Glomerular endothelial cell (primary cell): ENCODE data around the gene PTPRN2. TPM values are rescaled to one million over a fixed set of nuclear protein-coding genes. Genes with fewer than 3 reads are reported as not detected.

Experiments
- DNase-seq: peaks from one replicate; pipeline ENCODE4 v3.0.0-alpha.2; 2011; ENCODE audit warnings: low read depth, low spot score; ENCODE audit errors: extremely low read depth
- total RNA-seq: library from RNA; depleted of rRNA; stranded (reverse); fragments of >200 nt; gene quantifications from 2 replicates; pipeline ENCODE4 v1.2.3, GENCODE V29; 2015

Gene PTPRN2
- total RNA-seq, 1 donor from 2014 or later = 10.0 TPM

- no peak for DNase-seq
Observed at GRCh38 chr7:158003441-158004122, 584.0 kb downstream of the PTPRN2 start.

GRCh38 chr7:158002486-158003080, 585.0 kb downstream of the PTPRN2 start:
- DNase-seq = no peak

- no peak for DNase-seq
Observed at GRCh38 chr7:158001621-158002320, 585.9 kb downstream of the PTPRN2 start.

GRCh38 chr7:158001003-158001402, 586.6 kb downstream of the PTPRN2 start:
- no peak for DNase-seq

- no peak for DNase-seq
Observed at GRCh38 chr7:158000160-158000559, 587.5 kb downstream of the PTPRN2 start.

GRCh38 chr7:157998884-157999552, 588.6 kb downstream of the PTPRN2 start:
- no peak for DNase-seq

GRCh38 chr7:157997471-157997870, 590.2 kb downstream of the PTPRN2 start:
- DNase-seq = no peak

- DNase-seq = no peak
Observed at GRCh38 chr7:157997080-157997440, 590.6 kb downstream of the PTPRN2 start.

- no peak for DNase-seq
Observed at GRCh38 chr7:157996359-157997079, 591.1 kb downstream of the PTPRN2 start.

GRCh38 chr7:157995815-157996214, 591.8 kb downstream of the PTPRN2 start:
- no peak for DNase-seq

- no peak for DNase-seq
Observed at GRCh38 chr7:157994319-157994718, 593.3 kb downstream of the PTPRN2 start.

GRCh38 chr7:157993406-157994105, 594.1 kb downstream of the PTPRN2 start:
- DNase-seq = no peak

GRCh38 chr7:157992511-157993160, 595.0 kb downstream of the PTPRN2 start:
- no peak for DNase-seq

- DNase-seq = no peak
Observed at GRCh38 chr7:157991761-157992160, 595.9 kb downstream of the PTPRN2 start.

- DNase-seq = no peak
Observed at GRCh38 chr7:157991351-157991750, 596.3 kb downstream of the PTPRN2 start.

GRCh38 chr7:157990881-157991250, 596.8 kb downstream of the PTPRN2 start:
- DNase-seq = no peak

- no peak for DNase-seq
Observed at GRCh38 chr7:157990226-157990880, 597.3 kb downstream of the PTPRN2 start.

- no peak for DNase-seq
Observed at GRCh38 chr7:157989589-157989988, 598.0 kb downstream of the PTPRN2 start.

GRCh38 chr7:157987906-157988305, 599.7 kb downstream of the PTPRN2 start:
- DNase-seq = no peak
